Erythroblast (primary cell): ENCODE data around the gene MAPK7.
A peak's percentile ranks its signal among the peaks of the same experiment; 100 is the strongest.

Experiments
- DNase-seq, 2 experiments: peaks; one replicate each; lab custom pipeline; 2025; lab: John Stamatoyannopoulos, UW
- GATA1 ChIP-seq: IDR thresholded peaks from 2 replicates; pipeline ENCODE4 v1.6.1; 2011; ENCODE audit warnings: low read depth, mild to moderate bottlenecking, control low read depth, low read length, moderate library complexity
- POLR2A ChIP-seq: IDR thresholded peaks from 2 replicates; pipeline ENCODE4 v1.6.1; 2011; ENCODE audit warnings: mild to moderate bottlenecking, low read length

The MAPK7 gene

GRCh38 chr17:19385521-19385983, 7.3 kb downstream of the MAPK7 start:
- TF ChIP-seq GATA1 (no peak), POLR2A (no peak)
- DNase-seq, result no peak

GRCh38 chr17:19386051-19386929, 8.0 kb downstream of the MAPK7 start:
- DNase-seq, result peak in 1 of 2 experiments; percentile 60
- TF ChIP-seq POLR2A, result no peak
- TF ChIP-seq GATA1, result no peak

GRCh38 chr17:19386974-19387920, 8.9 kb downstream of the MAPK7 start, which contains the start of gene MFAP4:
MFAP4 (minus strand) TSS chr17:19387190; CDS start chr17:19387155, 35 bp downstream.
- no peak for TF ChIP-seq POLR2A
- TF ChIP-seq GATA1, result no peak
- peak in 1 of 2 experiments; percentile 39 for DNase-seq

- TF ChIP-seq GATA1 (no peak), POLR2A (no peak)
- peak in 1 of 2 experiments; percentile 53 for DNase-seq
Observed at GRCh38 chr17:19387921-19388521, 9.7 kb downstream of the MAPK7 start.

- peak; percentile 80 for DNase-seq
- TF ChIP-seq GATA1 (no peak), POLR2A (no peak)
Observed at GRCh38 chr17:19388791-19389785, 10.8 kb downstream of the MAPK7 start.

GRCh38 chr17:19390951-19391350, 12.7 kb downstream of the MAPK7 start:
- TF ChIP-seq POLR2A, result no peak
- TF ChIP-seq GATA1, result no peak
- no peak for DNase-seq

- no peak for DNase-seq
- no peak for TF ChIP-seq GATA1
- TF ChIP-seq POLR2A, result no peak
Observed at GRCh38 chr17:19391432-19391831, 13.1 kb downstream of the MAPK7 start.

GRCh38 chr17:19392303-19392702, 14.0 kb downstream of the MAPK7 start:
- DNase-seq, result no peak
- TF ChIP-seq POLR2A (no peak), GATA1 (no peak)

- TF ChIP-seq GATA1 (no peak), POLR2A (no peak)
- DNase-seq, result no peak
Observed at GRCh38 chr17:19397556-19398041, 19.3 kb downstream of the MAPK7 start.

- DNase-seq, result no peak
- TF ChIP-seq POLR2A, result no peak
- no peak for TF ChIP-seq GATA1
Observed at GRCh38 chr17:19398301-19399181, 20.2 kb downstream of the MAPK7 start.

- no peak for DNase-seq
- no peak for TF ChIP-seq POLR2A
- TF ChIP-seq GATA1, result no peak
Observed at GRCh38 chr17:19399750-19400450, 21.6 kb downstream of the MAPK7 start.
